HepG2 (cell line): ENCODE data around the gene KRT10. TPM values are rescaled to one million over a fixed set of nuclear protein-coding genes. Genes with fewer than 3 reads are reported as not detected.

Experiments
- CBFB ChIP-seq: sonication (generic); formaldehyde crosslinking; IDR thresholded peaks from 2 replicates; pipeline ENCODE4 v1.4.0; 2020; ENCODE audit warnings: missing genetic modification reagents
- CENPX ChIP-seq: sonication (generic); formaldehyde crosslinking; IDR thresholded peaks from 2 replicates; pipeline ENCODE4 v1.9.0; 2021; ENCODE audit warnings: mild to moderate bottlenecking, missing genetic modification reagents, moderate library complexity
- DMAP1 ChIP-seq: IDR thresholded peaks from 2 replicates; pipeline ENCODE4 v1.6.1; 2016
- DMTF1 ChIP-seq: sonication (generic); formaldehyde crosslinking; IDR thresholded peaks from 2 replicates; pipeline ENCODE4 v1.4.0; 2020; ENCODE audit warnings: mild to moderate bottlenecking, missing genetic modification reagents
- E2F2 ChIP-seq: sonication (generic); formaldehyde crosslinking; IDR thresholded peaks from 2 replicates; pipeline ENCODE4 v1.4.0; 2020; ENCODE audit warnings: missing genetic modification reagents, borderline replicate concordance
- NFE2 ChIP-seq: sonication (generic); formaldehyde crosslinking; IDR thresholded peaks from 2 replicates; pipeline ENCODE4 v1.4.0; 2020; ENCODE audit warnings: missing genetic modification reagents
- SP4 ChIP-seq: sonication (generic); formaldehyde crosslinking; IDR thresholded peaks from 2 replicates; pipeline ENCODE4 v1.8.1; 2023; ENCODE audit warnings: mild to moderate bottlenecking, missing genetic modification reagents
- U2AF2 ChIP-seq: fragments of 200-400 bp; formaldehyde crosslinking; IDR thresholded peaks from 2 replicates; pipeline ENCODE4 v1.6.1; 2017; ENCODE audit warnings: low read depth, mild to moderate bottlenecking, low read length
- YY1 ChIP-seq: IDR thresholded peaks from 2 replicates; pipeline ENCODE4 v1.6.1; 2011; ENCODE audit warnings: low read length, low read depth, moderate library complexity, mild to moderate bottlenecking; ENCODE audit not compliant: insufficient read depth, insufficient replicate concordance
- ZNF431 ChIP-seq: sonication (generic); formaldehyde crosslinking; IDR thresholded peaks from 2 replicates; pipeline ENCODE4 v1.9.0; 2022; ENCODE audit warnings: missing genetic modification reagents, low read depth, mild to moderate bottlenecking, borderline replicate concordance
- ZNF615 ChIP-seq: sonication (generic); formaldehyde crosslinking; IDR thresholded peaks from 2 replicates; pipeline ENCODE4 v1.5.0; 2020; ENCODE audit warnings: mild to moderate bottlenecking, missing genetic modification reagents, borderline replicate concordance
- polyA plus RNA-seq, 8 experiments: library from polyadenylated mRNA; depleted of rRNA in 3 of 8; stranded (reverse) in 7 of 8; unstranded in 1 of 8; fragments of >200 nt; fragmentation: Illumina TruSeq in 4 of 8; extraction: Trizol in 4 of 8; gene quantifications; 2 replicates each; pipeline versions ENCODE4 v1.2.1 to v1.2.3, GENCODE V29; 2011 to 2016; ENCODE audit warnings: low read depth in 4 of 8, missing spikeins in 1 of 8, mixed read lengths in 1 of 8; ENCODE audit not compliant: insufficient read depth in 1 of 8
- total RNA-seq, 5 experiments: library from RNA; depleted of rRNA; stranded (reverse); fragments of >200 nt; fragmentation: Illumina TruSeq; extraction: Trizol; gene quantifications; 2 replicates each; pipeline ENCODE4 v1.2.3, GENCODE V29; 2016; ENCODE audit warnings: low read depth in 1 of 5
- TF ChIP-seq, protein P1 (sequence below): sonication (generic); formaldehyde crosslinking; IDR thresholded peaks from 2 replicates; pipeline ENCODE4 v1.5.0; 2020; ENCODE audit warnings: mild to moderate bottlenecking, missing genetic modification reagents, borderline replicate concordance
- TF ChIP-seq, protein P2 (sequence below): IDR thresholded peaks from 2 replicates; pipeline ENCODE4 v1.6.1; 2016; ENCODE audit warnings: missing compliant biosample characterization, missing genetic modification reagents, borderline replicate concordance
- TF ChIP-seq, protein P3 (sequence below): sonication (generic); formaldehyde crosslinking; IDR thresholded peaks from 2 replicates; pipeline ENCODE4 v1.4.0; 2020; ENCODE audit warnings: missing genetic modification reagents, mild to moderate bottlenecking, borderline replicate concordance
- TF ChIP-seq, protein P4 (sequence below): IDR thresholded peaks from 2 replicates; pipeline ENCODE4 v1.6.1; 2016; ENCODE audit warnings: low read depth, control low read depth
- TF ChIP-seq, protein P5 (sequence below): sonication (generic); formaldehyde crosslinking; IDR thresholded peaks from 2 replicates; pipeline ENCODE4 v1.5.0; 2020; ENCODE audit warnings: missing genetic modification reagents

Gene KRT10
- total and polyA plus RNA-seq, 2 of the 13 experiments (the other 11 are each of a cell fraction or from before 2014, with no cell fraction given): 25.1 to 27.5 TPM

DNA sequence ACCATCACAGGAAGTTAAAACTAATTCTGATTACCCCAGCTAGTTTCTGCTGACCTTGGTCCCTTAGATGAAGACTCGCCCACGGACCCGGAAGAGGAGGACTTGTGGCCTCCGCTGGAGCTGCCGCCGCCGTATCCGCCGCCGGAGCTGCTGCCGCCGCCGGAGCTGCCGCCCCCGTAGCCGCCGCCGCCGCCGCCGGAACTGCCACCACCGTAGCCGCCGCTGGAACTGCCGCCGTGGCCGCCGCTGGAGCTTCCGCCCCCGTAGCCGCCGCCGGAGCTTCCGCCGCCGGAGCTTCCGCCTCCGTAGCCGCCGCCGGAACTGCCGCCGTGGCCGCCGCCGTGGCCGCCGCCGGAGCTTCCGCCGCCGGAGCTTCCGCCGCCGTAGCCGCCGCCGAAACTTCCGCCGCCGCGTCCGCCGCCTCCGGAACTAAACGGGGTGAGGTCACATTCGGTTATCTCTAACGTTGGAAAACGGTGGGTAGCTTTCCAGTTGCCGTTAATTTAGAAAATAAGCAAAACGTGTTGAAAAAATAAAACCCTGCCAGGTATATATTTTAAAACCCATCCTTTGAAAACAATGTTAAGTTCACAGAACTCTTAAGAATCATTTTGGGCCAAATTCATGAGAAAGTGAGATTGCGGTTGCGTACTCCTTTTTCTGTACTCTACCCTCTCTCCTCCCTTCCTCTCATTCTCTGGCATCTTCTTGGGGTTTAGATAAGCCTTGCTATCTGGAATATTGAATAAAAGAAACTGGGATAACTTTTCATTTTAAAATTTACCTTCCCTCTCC lies 3.5 kb downstream of the KRT10 start (continued):
- TF ChIP-seq, protein P1, sequence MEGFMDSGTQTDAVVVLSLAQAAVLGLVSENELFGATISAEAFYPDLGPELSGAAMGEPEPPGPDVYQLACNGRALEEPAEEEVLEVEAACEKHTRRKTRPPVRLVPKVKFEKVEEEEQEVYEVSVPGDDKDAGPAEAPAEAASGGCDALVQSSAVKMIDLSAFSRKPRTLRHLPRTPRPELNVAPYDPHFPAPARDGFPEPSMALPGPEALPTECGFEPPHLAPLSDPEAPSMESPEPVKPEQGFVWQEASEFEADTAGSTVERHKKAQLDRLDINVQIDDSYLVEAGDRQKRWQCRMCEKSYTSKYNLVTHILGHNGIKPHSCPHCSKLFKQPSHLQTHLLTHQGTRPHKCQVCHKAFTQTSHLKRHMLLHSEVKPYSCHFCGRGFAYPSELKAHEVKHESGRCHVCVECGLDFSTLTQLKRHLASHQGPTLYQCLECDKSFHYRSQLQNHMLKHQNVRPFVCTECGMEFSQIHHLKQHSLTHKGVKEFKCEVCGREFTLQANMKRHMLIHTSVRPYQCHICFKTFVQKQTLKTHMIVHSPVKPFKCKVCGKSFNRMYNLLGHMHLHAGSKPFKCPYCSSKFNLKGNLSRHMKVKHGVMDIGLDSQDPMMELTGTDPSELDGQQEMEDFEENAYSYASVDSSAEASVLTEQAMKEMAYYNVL: no peak
- no peak for TF ChIP-seq NFE2
- peak; percentile 76 for TF ChIP-seq YY1
- no peak for TF ChIP-seq E2F2 (CRISPR knock-in tag)
- no peak for TF ChIP-seq DMTF1 (CRISPR knock-in tag)
- TF ChIP-seq, protein P2, sequence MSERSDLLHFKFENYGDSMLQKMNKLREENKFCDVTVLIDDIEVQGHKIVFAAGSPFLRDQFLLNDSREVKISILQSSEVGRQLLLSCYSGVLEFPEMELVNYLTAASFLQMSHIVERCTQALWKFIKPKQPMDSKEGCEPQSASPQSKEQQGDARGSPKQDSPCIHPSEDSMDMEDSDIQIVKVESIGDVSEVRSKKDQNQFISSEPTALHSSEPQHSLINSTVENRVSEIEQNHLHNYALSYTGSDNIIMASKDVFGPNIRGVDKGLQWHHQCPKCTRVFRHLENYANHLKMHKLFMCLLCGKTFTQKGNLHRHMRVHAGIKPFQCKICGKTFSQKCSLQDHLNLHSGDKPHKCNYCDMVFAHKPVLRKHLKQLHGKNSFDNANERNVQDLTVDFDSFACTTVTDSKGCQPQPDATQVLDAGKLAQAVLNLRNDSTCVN: no peak
- no peak for TF ChIP-seq CBFB (CRISPR knock-in tag)
- peak; percentile 24; the same call in 1 of the 2 replicates for TF ChIP-seq ZNF431 (CRISPR knock-in tag)
- TF ChIP-seq U2AF2: no peak
- peak; percentile 38; the same call in 1 of the 2 replicates for TF ChIP-seq SP4 (CRISPR knock-in tag)
- TF ChIP-seq DMAP1 (CRISPR knock-in tag): peak; percentile 34; the same call in 1 of the 2 replicates
- TF ChIP-seq, protein P3, sequence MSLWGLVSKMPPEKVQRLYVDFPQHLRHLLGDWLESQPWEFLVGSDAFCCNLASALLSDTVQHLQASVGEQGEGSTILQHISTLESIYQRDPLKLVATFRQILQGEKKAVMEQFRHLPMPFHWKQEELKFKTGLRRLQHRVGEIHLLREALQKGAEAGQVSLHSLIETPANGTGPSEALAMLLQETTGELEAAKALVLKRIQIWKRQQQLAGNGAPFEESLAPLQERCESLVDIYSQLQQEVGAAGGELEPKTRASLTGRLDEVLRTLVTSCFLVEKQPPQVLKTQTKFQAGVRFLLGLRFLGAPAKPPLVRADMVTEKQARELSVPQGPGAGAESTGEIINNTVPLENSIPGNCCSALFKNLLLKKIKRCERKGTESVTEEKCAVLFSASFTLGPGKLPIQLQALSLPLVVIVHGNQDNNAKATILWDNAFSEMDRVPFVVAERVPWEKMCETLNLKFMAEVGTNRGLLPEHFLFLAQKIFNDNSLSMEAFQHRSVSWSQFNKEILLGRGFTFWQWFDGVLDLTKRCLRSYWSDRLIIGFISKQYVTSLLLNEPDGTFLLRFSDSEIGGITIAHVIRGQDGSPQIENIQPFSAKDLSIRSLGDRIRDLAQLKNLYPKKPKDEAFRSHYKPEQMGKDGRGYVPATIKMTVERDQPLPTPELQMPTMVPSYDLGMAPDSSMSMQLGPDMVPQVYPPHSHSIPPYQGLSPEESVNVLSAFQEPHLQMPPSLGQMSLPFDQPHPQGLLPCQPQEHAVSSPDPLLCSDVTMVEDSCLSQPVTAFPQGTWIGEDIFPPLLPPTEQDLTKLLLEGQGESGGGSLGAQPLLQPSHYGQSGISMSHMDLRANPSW: 0 out of 2 replicates have a peak, but pooled peaks have one; percentile 64
- no peak for TF ChIP-seq ZNF615
- no peak for TF ChIP-seq CENPX (CRISPR knock-in tag)
- TF ChIP-seq, protein P4, sequence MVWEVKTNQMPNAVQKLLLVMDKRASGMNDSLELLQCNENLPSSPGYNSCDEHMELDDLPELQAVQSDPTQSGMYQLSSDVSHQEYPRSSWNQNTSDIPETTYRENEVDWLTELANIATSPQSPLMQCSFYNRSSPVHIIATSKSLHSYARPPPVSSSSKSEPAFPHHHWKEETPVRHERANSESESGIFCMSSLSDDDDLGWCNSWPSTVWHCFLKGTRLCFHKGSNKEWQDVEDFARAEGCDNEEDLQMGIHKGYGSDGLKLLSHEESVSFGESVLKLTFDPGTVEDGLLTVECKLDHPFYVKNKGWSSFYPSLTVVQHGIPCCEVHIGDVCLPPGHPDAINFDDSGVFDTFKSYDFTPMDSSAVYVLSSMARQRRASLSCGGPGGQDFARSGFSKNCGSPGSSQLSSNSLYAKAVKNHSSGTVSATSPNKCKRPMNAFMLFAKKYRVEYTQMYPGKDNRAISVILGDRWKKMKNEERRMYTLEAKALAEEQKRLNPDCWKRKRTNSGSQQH (CRISPR knock-in tag): no peak
- TF ChIP-seq, protein P5, sequence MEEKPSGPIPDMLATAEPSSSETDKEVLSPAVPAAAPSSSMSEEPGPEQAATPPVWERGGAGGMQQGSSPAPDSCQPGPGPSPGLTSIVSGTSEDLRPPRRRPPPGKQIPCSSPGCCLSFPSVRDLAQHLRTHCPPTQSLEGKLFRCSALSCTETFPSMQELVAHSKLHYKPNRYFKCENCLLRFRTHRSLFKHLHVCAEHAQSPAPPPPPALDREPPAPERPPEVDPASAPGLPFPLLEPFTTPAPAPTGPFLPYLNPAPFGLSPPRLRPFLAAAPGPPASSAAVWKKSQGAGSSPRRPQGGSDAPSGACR (CRISPR knock-in tag): no peak; the same call in 1 of the 2 replicates
